Fibroblast of the aortic adventitia (primary cell): ENCODE results near the gene OR2V1. TPM values are rescaled to one million over a fixed set of nuclear protein-coding genes. Genes with fewer than 3 reads are reported as not detected.

Experiments
- DNase-seq: peaks from one replicate; pipeline ENCODE4 v3.0.0-alpha.2; 2010; ENCODE audit warnings: low read depth
- H3K4me3 ChIP-seq: 2 replicates; pipeline ENCODE4 v1.5.1; 2011; ENCODE audit warnings: low read depth, mild to moderate bottlenecking, control low read depth, low read length, moderate library complexity
- CTCF ChIP-seq: IDR thresholded peaks from 2 replicates; pipeline ENCODE4 v1.5.1; 2011; ENCODE audit warnings: mild to moderate bottlenecking, low read length, control low read depth, inconsistent platforms; ENCODE audit not compliant: insufficient read depth
- total RNA-seq: library from RNA; depleted of rRNA; stranded (reverse); fragments of >200 nt; gene quantifications from 2 replicates; pipeline ENCODE4 v1.2.3, GENCODE V29; 2012; ENCODE audit warnings: low replicate concordance

The OR2V1 gene
- total RNA-seq, 1 donor: not detected

- no peak for DNase-seq
- H3K4me3 ChIP-seq: no peak overlapping the region
- TF ChIP-seq CTCF: no peak
Observed at GRCh38 chr5:181127456-181127855, 3.5 kb downstream of the OR2V1 start.

GRCh38 chr5:181126841-181127240, 4.1 kb downstream of the OR2V1 start:
- H3K4me3 ChIP-seq: no peak overlapping the region
- TF ChIP-seq CTCF: no peak
- no peak for DNase-seq

- H3K4me3 ChIP-seq: no peak overlapping the region
- no peak for TF ChIP-seq CTCF
- no peak for DNase-seq
Observed at GRCh38 chr5:181124526-181124925, 6.4 kb downstream of the OR2V1 start.

- no peak for DNase-seq
- no peak overlapping the region for H3K4me3 ChIP-seq
- TF ChIP-seq CTCF: no peak
Observed at GRCh38 chr5:181121675-181122561, 9.1 kb downstream of the OR2V1 start.

GRCh38 chr5:181120761-181121160, 10.2 kb downstream of the OR2V1 start:
- TF ChIP-seq CTCF: no peak
- H3K4me3 ChIP-seq: no peak overlapping the region
- DNase-seq: no peak

- no peak overlapping the region for H3K4me3 ChIP-seq
- no peak for DNase-seq
- no peak for TF ChIP-seq CTCF
Observed at GRCh38 chr5:181120306-181120705, 10.7 kb downstream of the OR2V1 start.
